Hepatocyte (in vitro differentiated cells): ENCODE data around the gene CMIP.

Experiments used
- CTCF ChIP-seq: fragments of 200-600 bp; sonication (generic); IDR thresholded peaks from 2 replicates; pipeline ENCODE4 v1.5.1; 2016; ENCODE audit warnings: antibody characterized with exemption, mild to moderate bottlenecking; ENCODE audit not compliant: poor library complexity
- EZH2 ChIP-seq: fragments of 200-600 bp; sonication (generic); IDR thresholded peaks from 2 replicates; pipeline ENCODE4 v1.6.1; 2016; ENCODE audit warnings: antibody characterized with exemption, mild to moderate bottlenecking, borderline replicate concordance
- EZH2phosphoT487 ChIP-seq: fragments of 200-600 bp; sonication (generic); IDR thresholded peaks from one replicate; pipeline ENCODE4 v1.6.1; 2018; ENCODE audit warnings: antibody characterized with exemption, mild to moderate bottlenecking, low read depth, moderate library complexity; ENCODE audit not compliant: unreplicated experiment, severe bottlenecking

- TF ChIP-seq CTCF (no peak), EZH2phosphoT487 (no peak), EZH2 (no peak)
Observed at GRCh38 chr16:81590714-81591544, 146.3 kb downstream of the CMIP start.
